Mesenchymal stem cell (in vitro differentiated cells and primary cell): ENCODE measurements around the gene CIAO2B.
A peak's percentile ranks its signal among the peaks of the same experiment; 100 is the strongest.

Experiments used
- DNase-seq: peaks from one replicate; pipeline ENCODE4 v3.0.0-alpha.2; 2013
- H2AFZ ChIP-seq: one replicate; pipeline ENCODE4 v1.6.1; 2013; ENCODE audit warnings: low read depth, mild to moderate bottlenecking, control low read depth, inconsistent platforms, low read length, moderate library complexity
- H2AK5ac ChIP-seq: 2 replicates; pipeline ENCODE4 v1.6.1; 2013; ENCODE audit warnings: low read length, moderate library complexity, mild to moderate bottlenecking, inconsistent platforms; ENCODE audit not compliant: severe bottlenecking
- H2BK120ac ChIP-seq: one replicate; pipeline ENCODE4 v1.6.1; 2013; ENCODE audit warnings: low read depth, mild to moderate bottlenecking, inconsistent platforms, low read length, moderate library complexity
- H2BK12ac ChIP-seq, 2 experiments: one replicate each; pipeline ENCODE4 v1.6.1; 2013; ENCODE audit warnings: inconsistent platforms in 2 of 2, low read length in 2 of 2, mild to moderate bottlenecking in 2 of 2, moderate library complexity in 2 of 2, control low read depth in 1 of 2
- H2BK15ac ChIP-seq: one replicate; pipeline ENCODE4 v1.6.1; 2013; ENCODE audit warnings: mild to moderate bottlenecking, low read depth, inconsistent platforms; ENCODE audit not compliant: poor library complexity, severe bottlenecking
- H2BK5ac ChIP-seq: 2 replicates; pipeline ENCODE4 v1.6.1; 2013; ENCODE audit warnings: low read depth, mild to moderate bottlenecking, low read length, control low read depth, inconsistent platforms; ENCODE audit not compliant: poor library complexity, severe bottlenecking
- H3K14ac ChIP-seq, 2 experiments: one replicate each; pipeline ENCODE4 v1.6.1; 2013; ENCODE audit warnings: inconsistent platforms in 2 of 2, low read length in 2 of 2, control low read depth in 1 of 2, mild to moderate bottlenecking in 1 of 2, moderate library complexity in 1 of 2
- H3K18ac ChIP-seq, 2 experiments: one replicate each; pipeline ENCODE4 v1.6.1; 2013; ENCODE audit warnings: inconsistent platforms in 2 of 2, low read length in 2 of 2, control low read depth in 1 of 2, low read depth in 1 of 2, mild to moderate bottlenecking in 1 of 2
- H3K23ac ChIP-seq, 2 experiments: one replicate each; pipeline ENCODE4 v1.6.1; 2013; ENCODE audit warnings: inconsistent platforms in 2 of 2, low read length in 2 of 2, mild to moderate bottlenecking in 2 of 2, moderate library complexity in 2 of 2, control low read depth in 1 of 2
- H3K27ac ChIP-seq: 2 replicates; pipeline ENCODE4 v1.5.1; 2013; ENCODE audit warnings: mild to moderate bottlenecking, moderate library complexity, low read length, control low read depth, inconsistent platforms; ENCODE audit not compliant: poor library complexity, severe bottlenecking
- H3K27me3 ChIP-seq, 2 experiments: 2 replicates each; pipeline versions ENCODE4 v1.6.1 to v1.7.0; 2013; ENCODE audit warnings: low read length in 2 of 2, mild to moderate bottlenecking in 2 of 2, moderate library complexity in 2 of 2, control low read depth in 1 of 2, inconsistent platforms in 1 of 2; ENCODE audit not compliant: control insufficient read depth in 1 of 2, insufficient read depth in 1 of 2
- H3K36me3 ChIP-seq, 2 experiments: 2 replicates each; pipeline versions ENCODE4 v1.6.1 to v1.7.0; 2013; ENCODE audit warnings: low read length in 2 of 2, control low read depth in 1 of 2, inconsistent platforms in 1 of 2, low read depth in 1 of 2, mild to moderate bottlenecking in 1 of 2; ENCODE audit not compliant: insufficient read depth in 2 of 2, control insufficient read depth in 1 of 2
- H3K4ac ChIP-seq, 2 experiments: one replicate each; pipeline ENCODE4 v1.6.1; 2013; ENCODE audit warnings: inconsistent platforms in 2 of 2, low read length in 2 of 2, mild to moderate bottlenecking in 2 of 2, moderate library complexity in 2 of 2, control low read depth in 1 of 2, low read depth in 1 of 2
- H3K4me1 ChIP-seq: 2 replicates; pipeline ENCODE4 v1.6.1; 2013; ENCODE audit warnings: low read depth, low read length, control low read depth; ENCODE audit not compliant: control insufficient read depth, insufficient read depth
- H3K4me2 ChIP-seq: 2 replicates; pipeline ENCODE4 v1.6.1; 2013; ENCODE audit warnings: low read length, mild to moderate bottlenecking, inconsistent platforms; ENCODE audit not compliant: poor library complexity, severe bottlenecking
- H3K4me3 ChIP-seq, 2 experiments: 2 replicates each; pipeline versions ENCODE4 v1.5.1 to v1.7.0; 2013; ENCODE audit warnings: low read length in 2 of 2, mild to moderate bottlenecking in 2 of 2, control low read depth in 1 of 2, low read depth in 1 of 2; ENCODE audit not compliant: insufficient read depth in 1 of 2
- H3K79me1 ChIP-seq: replicated peaks from 2 replicates; pipeline ENCODE4 v1.6.1; 2013; ENCODE audit warnings: mild to moderate bottlenecking, control low read depth, low read length, inconsistent platforms; ENCODE audit not compliant: poor library complexity, severe bottlenecking
- H3K9ac ChIP-seq: 2 replicates; pipeline ENCODE4 v1.7.0; 2013; ENCODE audit warnings: mild to moderate bottlenecking, low read length, moderate library complexity
- H3K9me3 ChIP-seq: 2 replicates; pipeline ENCODE4 v1.7.0; 2013; ENCODE audit warnings: mild to moderate bottlenecking, low read length; ENCODE audit not compliant: control insufficient read depth
- H4K8ac ChIP-seq: one replicate; pipeline ENCODE4 v1.6.1; 2013; ENCODE audit warnings: inconsistent platforms, mild to moderate bottlenecking, low read length, moderate library complexity
- H4K91ac ChIP-seq: one replicate; pipeline ENCODE4 v1.6.1; 2013; ENCODE audit warnings: mild to moderate bottlenecking, low read length, inconsistent platforms
- WGBS: methylation state at CpG from one replicate; pipeline ENCODE4 v1.1.7; 2013; ENCODE audit warnings: mixed read lengths; 5-methylcytosine and 5-hydroxymethylcytosine counted together

Gene CIAO2B

DNA sequence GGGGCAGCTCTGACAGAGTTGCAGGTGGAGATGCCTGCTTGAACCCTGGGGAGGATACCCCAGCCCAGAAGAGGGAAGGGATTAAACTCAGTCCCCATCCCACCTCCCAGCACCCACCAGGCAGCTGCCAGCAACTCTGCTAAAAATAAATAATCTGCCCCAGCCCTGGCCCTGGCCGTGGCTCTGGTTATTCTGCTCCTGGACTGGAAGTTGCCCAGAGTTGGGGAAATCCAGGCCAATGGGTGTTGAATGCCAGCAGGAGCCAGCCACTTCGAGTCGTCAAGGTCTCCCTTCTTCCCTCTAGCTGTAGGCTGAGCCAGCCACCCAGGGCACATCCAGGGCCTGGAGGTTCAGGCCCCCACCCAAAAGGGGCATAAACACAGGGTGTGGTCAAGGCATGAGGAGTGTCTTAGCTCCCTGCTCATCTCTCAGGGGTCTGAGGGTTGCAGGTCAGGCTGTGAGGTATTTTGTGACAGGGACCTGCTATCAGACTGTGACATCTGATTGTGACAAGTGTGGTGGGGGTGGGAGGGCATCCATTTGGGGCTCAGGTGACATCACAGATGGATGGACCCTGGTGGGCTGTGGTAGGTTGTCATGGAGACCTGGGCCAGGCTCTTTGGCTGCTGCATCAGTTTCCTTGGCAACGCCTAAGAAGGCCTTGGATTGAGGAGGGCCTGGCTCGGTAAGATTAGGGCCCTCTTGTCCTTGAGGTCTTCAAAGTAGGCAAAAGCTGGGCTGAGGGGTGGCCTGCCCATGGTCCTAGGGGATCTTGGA, 7.8 kb downstream of the CIAO2B start:
- WGBS, result 85% methylated on average over 5 of the region's 5 CpGs

DNA sequence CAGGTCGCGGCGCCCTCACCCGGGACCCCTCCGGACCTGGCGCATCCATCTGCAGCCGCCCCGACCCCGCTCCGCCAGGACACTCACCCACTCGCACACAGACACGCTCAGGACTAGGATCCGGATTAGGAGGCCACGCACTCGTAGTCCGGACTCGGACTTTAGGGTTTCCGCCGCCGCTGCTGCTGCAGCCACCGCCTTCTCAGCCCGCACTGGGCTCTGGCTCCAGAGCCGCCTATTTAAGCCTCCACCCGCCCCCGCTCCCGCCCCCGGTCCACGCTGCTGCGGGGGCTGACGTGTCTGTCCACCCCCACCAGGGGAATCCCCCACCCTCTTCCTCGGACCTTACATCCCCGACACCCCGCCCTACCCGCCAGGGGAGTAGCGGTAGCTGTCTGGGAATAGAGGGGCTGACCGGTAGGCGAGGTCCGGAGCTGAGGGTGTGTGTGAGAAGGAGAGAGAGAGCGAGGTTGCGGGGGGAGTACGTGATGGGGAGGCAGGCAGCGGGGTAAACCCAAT, 8.8 kb downstream of the CIAO2B start, which contains the start of gene RRAD:
Gene RRAD, minus strand, starts transcription at position 214 of the 519 bp plus-strand sequence. CDS start 356 bp downstream, outside the sequence.
- Histone ChIP-seq H3K9ac (peak within 1 kb of the TSS; percentile 62), H3K27me3 (peaks cover 8 to 28% of the 10 kb centered on the region in 2 experiments), H2AK5ac (peak within 1 kb of the TSS; percentile 88), H3K4me1 (peaks cover 52% of the 10 kb centered on the region), H3K18ac (peak within 1 kb of the TSS; percentile 47 to 86), H3K27ac (no peak within 1 kb of the TSS), H3K23ac (no peak within 1 kb of the TSS), H3K79me1 (no peaks in the 10 kb centered on the region), H3K4me2 (peak within 1 kb of the TSS; percentile 77), H2BK5ac (peak within 1 kb of the TSS; percentile 32), H2AFZ (peak within 1 kb of the TSS; percentile 30), H3K36me3 (peaks cover 0 to 18% of the 10 kb centered on the region in 2 experiments), H2BK15ac (peak within 1 kb of the TSS; percentile 74), H3K4ac (peak within 1 kb of the TSS; percentile 30 to 63), H4K91ac (peak within 1 kb of the TSS; percentile 93), H3K4me3 (peak within 1 kb of the TSS; percentile 61 to 70), H2BK12ac (peak within 1 kb of the TSS; percentile 88 to 98), H2BK120ac (peak within 1 kb of the TSS; percentile 7), H3K9me3 (no peaks in the 10 kb centered on the region), H4K8ac (peak within 1 kb of the TSS; percentile 66), H3K14ac (peak within 1 kb of the TSS in 1 of 2 experiments; percentile 91)
- DNase-seq, result peak; percentile 86
- 6% methylated on average over 32 of the region's 42 CpGs for WGBS

More for the DNA sequence above, 7.8 kb downstream of the CIAO2B start:
- no peak overlapping the region for H2AFZ ChIP-seq
- H3K23ac ChIP-seq, result no peak overlapping the region
- peaks cover 2 to 20% of the 10 kb centered on the region in 2 experiments for H3K27me3 ChIP-seq
- H3K79me1 ChIP-seq, result no peaks in the 10 kb centered on the region
- no peak overlapping the region for H2BK5ac ChIP-seq
- peak overlapping the region; percentile 33 for H3K9ac ChIP-seq
- peak; percentile 44 for DNase-seq
- H3K36me3 ChIP-seq, result peaks cover under 1 to 22% of the 10 kb centered on the region in 2 experiments
- peak overlapping the region; percentile 88 to 98 for H2BK12ac ChIP-seq
- peak overlapping the region; percentile 29 for H3K27ac ChIP-seq
- H3K4ac ChIP-seq, result peak overlapping the region; percentile 30 to 54
- H3K4me2 ChIP-seq, result no peak overlapping the region
- H3K4me3 ChIP-seq, result no peak overlapping the region
- H2BK15ac ChIP-seq, result peak overlapping the region; percentile 74
- H3K14ac ChIP-seq, result peak overlapping the region in 1 of 2 experiments; percentile 91
- peak overlapping the region; percentile 23 for H4K8ac ChIP-seq
- peak overlapping the region; percentile 93 for H4K91ac ChIP-seq
- H2BK120ac ChIP-seq, result peak overlapping the region; percentile 7
- H3K4me1 ChIP-seq, result peaks cover 50% of the 10 kb centered on the region
- H3K18ac ChIP-seq, result peak overlapping the region; percentile 47 to 86
- H3K9me3 ChIP-seq, result no peaks in the 10 kb centered on the region
- peak overlapping the region; percentile 88 for H2AK5ac ChIP-seq

DNA sequence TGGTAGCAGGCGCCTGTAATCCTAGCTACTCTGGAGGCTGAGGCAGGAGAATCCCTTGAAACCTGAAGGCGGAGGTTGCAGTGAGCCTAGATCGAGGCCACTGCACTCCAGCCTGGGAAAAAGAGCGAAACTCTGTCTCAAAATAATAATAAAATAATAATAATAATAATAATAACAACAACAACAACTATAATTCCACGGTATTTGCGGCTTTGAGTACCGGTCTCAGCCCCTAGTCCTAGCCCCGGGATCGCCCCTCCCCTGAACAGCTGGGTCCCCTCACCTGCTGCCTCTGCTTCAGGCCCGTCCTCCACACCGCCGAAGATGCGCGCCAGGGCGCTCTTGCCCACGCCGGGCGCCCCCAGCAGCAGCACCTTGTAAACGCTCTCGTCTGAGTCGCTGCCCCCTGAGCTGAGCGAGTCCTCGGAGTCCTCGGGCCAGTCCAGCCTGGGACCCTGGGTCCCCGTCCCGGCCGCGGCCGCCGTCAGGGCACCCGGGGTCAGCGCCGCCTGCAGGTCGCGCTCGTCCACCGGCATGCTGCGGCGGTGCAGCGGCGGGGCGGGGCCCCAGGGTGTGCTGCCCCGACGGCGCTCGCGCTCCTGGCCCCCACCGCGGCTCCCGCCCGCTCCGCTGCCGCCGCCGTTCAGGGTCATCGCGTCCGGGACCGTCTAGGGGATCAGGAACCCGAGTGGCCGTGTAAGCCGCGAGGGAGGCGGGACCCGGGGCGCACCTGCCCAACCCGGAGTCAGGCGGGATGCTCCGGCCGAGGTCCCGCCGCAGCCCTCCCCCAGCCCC, 9.5 kb downstream of the CIAO2B start:
- no peak overlapping the region for H3K23ac ChIP-seq
- no peak overlapping the region for H2BK15ac ChIP-seq
- peak overlapping the region; percentile 62 for H3K9ac ChIP-seq
- no peak overlapping the region for H3K27ac ChIP-seq
- H2BK120ac ChIP-seq, result no peak overlapping the region
- peak overlapping the region; percentile 30 for H2AFZ ChIP-seq
- WGBS, result 9% methylated on average over 51 of the region's 72 CpGs
- H3K79me1 ChIP-seq, result no peaks in the 10 kb centered on the region
- peak; percentile 41 for DNase-seq
- no peak overlapping the region for H4K91ac ChIP-seq
- peak overlapping the region; percentile 61 to 70 for H3K4me3 ChIP-seq
- H3K14ac ChIP-seq, result no peak overlapping the region
- H3K4me1 ChIP-seq, result peaks cover 54% of the 10 kb centered on the region
- peaks cover 0 to 18% of the 10 kb centered on the region in 2 experiments for H3K36me3 ChIP-seq
- H3K9me3 ChIP-seq, result no peaks in the 10 kb centered on the region
- H4K8ac ChIP-seq, result peak overlapping the region; percentile 22
- peak overlapping the region in 1 of 2 experiments; percentile 61 for H2BK12ac ChIP-seq
- H2AK5ac ChIP-seq, result no peak overlapping the region
- peak overlapping the region in 1 of 2 experiments; percentile 53 for H3K18ac ChIP-seq
- no peak overlapping the region for H2BK5ac ChIP-seq
- H3K4me2 ChIP-seq, result peak overlapping the region; percentile 77
- H3K4ac ChIP-seq, result peak overlapping the region in 1 of 2 experiments; percentile 63
- H3K27me3 ChIP-seq, result peaks cover 8 to 34% of the 10 kb centered on the region in 2 experiments
